Neural progenitor cell (in vitro differentiated cells): Measurements from ENCODE around the gene PGRMC2.

Source experiments
- EZH2 ChIP-seq: fragments of 200-600 bp; sonication (generic); IDR thresholded peaks from 2 replicates; pipeline ENCODE4 v1.6.1; 2017; ENCODE audit warnings: antibody characterized with exemption, mild to moderate bottlenecking, moderate library complexity
- TF ChIP-seq, protein P1 (sequence below): fragments of 200-600 bp; sonication (generic); IDR thresholded peaks from 2 replicates; pipeline ENCODE4 v1.5.1; 2017; ENCODE audit warnings: antibody characterized with exemption, mild to moderate bottlenecking

DNA sequence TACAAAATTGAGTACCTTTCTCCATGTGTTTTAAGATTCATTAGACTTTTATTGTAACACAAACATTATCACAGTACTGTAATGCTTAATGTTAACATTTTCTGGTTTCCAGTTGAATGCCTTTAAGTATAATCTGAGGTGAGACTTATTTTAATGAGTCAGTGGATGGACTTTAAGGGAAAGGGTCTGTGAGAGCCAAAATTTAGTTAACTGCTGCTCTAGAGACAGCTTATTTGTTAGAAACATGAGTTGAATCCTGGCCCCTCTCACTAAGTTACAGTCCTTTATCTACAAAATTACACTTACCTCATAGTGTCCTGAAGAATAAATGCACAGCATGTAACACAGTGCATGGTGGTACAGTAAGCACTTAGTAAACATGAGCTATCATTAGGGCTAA, 66.0 kb downstream of the PGRMC2 start:
- TF ChIP-seq, protein P1, sequence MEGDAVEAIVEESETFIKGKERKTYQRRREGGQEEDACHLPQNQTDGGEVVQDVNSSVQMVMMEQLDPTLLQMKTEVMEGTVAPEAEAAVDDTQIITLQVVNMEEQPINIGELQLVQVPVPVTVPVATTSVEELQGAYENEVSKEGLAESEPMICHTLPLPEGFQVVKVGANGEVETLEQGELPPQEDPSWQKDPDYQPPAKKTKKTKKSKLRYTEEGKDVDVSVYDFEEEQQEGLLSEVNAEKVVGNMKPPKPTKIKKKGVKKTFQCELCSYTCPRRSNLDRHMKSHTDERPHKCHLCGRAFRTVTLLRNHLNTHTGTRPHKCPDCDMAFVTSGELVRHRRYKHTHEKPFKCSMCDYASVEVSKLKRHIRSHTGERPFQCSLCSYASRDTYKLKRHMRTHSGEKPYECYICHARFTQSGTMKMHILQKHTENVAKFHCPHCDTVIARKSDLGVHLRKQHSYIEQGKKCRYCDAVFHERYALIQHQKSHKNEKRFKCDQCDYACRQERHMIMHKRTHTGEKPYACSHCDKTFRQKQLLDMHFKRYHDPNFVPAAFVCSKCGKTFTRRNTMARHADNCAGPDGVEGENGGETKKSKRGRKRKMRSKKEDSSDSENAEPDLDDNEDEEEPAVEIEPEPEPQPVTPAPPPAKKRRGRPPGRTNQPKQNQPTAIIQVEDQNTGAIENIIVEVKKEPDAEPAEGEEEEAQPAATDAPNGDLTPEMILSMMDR = no peak
- no peak for TF ChIP-seq EZH2
